ENCODE data around the gene EID1.

Gene EID1

DNA sequence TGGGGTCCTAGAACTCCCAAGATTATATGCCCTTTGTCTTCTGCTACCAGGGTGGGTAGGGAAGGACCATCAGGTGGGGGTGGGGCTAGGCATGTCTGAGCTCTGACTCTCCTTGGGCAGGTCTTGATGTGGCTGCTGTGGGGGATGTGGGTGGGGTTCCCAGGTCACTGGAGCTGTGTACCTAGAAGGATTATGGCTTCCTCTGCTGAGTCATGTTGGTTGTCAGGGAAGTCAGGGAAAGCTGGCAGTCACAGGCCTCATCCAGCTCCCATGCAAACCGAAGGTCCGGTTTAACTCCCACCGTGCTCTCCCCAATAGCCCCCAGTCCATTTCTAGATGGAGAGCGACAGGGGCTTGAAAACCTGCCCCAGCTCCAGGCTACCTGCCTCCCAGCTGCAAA is 35.2 kb downstream of the EID1 start:
- DNase-seq = no peak

DNA sequence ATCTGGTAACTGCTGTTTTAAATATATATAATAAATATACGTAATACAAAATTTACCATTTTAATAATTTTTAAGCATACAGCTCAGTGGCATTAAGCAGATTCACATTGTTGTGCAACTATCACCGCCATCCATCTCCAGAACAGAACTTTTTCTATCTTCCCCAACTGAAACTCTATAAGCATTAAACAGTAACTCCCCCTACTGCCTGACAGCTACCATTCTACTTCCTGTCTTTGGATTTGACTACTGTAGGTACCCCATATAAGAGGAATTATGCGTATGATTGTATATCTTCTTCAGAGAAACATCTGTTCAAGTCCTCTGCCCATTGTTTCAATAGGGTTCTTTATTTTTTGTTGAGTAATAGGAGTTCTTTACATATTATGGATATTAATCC is 36.8 kb downstream of the EID1 start:
- no peak for DNase-seq

DNA sequence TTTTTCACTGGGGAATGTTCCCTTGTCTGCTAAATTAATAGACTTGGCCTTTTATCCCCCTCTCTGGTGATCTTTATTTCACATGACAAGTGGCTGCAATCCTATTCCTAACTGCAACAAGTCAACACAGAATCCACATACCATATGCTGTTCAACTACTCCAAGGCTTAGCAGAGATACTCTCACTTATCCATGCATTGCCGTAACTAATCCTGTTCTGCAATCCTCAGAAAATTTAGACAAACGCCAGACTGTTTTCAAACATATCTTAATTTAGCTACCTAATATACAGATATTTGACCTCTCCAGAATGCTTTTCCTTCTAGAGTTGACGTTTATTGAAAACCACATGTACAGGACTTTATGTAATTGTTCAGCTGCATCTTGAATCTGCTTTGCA is 37.9 kb downstream of the EID1 start:
- no peak for DNase-seq

- no peak for DNase-seq
These were observed 38.8 kb downstream of the EID1 start for GRCh38 chr15:48916721-48917120.

DNA sequence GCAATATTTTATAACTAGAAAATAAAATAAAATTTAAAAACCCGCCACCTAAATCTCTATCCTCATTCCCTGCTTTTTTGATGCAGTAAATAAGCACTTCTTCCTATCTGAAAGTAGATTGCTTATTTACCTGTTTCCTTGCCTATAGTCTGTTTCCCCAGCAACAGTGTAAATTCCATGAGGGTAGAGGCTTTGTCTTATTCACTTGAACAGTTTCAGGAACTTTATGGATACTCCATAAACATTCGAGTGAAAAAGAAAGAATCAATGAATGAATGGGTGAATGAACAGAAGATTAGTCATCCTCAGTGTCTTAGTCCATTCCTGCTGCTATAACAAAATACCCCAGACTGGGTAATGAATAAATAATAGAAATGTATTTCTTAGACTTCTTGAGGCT is 44.1 kb downstream of the EID1 start:
- no peak for DNase-seq

DNA sequence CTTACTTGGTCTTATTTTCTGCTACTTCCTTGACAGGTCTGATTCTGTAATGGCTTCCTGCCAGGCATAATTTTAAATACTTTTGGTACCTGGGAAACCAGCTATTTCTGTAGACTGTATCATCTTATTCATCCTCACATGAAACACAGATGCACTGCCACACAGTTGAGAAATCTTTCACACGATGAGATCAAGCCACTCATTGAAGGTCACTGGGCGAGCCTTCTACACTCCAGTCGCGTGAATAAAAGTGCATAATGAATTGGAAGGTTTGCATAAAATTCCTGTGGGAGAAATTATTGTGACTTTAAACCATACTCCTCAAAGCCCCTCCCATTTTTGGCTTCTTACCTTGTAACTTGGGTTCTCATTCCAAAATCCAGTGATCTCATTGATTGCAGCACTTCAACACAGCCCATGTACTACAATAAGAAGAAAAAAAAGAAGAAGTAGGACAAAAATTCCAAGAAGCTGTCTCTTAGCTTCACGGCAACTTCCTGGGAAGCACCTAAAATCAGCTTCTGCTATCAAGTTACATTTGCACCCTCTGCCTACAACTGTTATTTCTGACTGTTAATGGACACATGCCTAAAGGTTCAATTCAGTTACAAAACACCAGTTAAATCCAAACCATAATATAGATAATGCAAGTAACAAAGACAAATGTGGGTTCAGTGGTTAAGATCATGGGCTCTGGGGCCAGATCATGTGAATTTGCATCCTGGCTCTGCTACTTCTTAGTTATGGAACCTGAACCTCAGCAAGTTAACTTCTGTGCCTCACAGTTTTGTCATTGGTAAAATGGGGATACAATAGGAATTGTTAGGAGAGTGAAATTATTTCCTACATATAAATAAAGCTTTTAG is 46.8 kb downstream of the EID1 start:
- DNase-seq = no peak

GRCh38 chr15:48925714-48926223 is 47.8 kb downstream of the EID1 start:
- no peak for DNase-seq

DNA sequence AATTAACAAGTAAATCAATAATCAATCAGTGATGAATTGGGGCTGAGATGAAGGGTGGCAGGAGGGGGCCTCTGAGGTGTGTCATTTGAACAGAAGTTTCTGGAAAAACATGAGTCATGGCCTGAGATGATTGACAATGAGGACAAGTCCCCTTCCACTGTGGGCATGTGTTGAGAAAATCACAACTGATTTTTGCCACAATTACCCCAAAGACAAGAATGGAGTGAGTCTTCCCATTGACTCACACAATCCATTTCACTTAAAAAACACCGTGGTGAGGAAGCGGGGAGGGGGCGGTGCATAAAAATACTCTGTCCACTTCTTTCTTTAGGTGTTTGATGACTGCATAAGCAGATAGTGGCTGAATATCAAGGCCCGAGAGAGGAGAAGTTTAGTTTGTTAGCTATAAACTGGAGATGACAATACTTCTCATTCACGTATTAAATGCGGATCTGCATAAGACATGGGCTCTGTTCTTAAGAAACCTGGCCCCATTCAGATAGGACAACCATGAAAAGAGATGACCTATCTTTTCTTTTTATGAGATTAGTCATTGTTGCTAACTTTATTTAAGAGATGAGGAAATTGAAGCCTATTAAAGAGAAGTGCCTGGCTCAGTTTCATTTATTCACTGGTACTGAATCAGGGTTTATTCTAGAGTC is 51.1 kb downstream of the EID1 start:
- no peak for DNase-seq

DNA sequence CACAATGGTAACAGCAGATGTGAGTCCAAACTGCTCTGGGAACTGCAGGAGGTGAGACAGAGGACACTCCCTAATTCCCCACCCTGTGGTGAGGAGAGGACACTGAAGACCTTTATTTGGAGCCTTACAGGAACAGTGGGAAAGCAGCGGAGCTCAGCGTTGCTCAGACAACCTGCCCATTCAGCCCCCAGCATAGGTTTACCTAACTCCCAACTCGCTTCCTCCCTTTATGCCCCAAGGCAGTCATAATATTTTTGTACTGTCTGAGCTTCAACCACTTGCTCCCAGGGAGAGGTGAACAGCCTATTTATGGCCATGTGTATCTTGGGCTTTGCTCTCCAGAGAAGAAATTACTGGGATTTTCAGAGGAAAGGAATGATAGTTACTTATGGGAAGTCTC is 51.7 kb downstream of the EID1 start:
- no peak for DNase-seq
